Astrocyte (in vitro differentiated cells and primary cell): ENCODE results near the gene KRTAP1-3. TPM values are rescaled to one million over a fixed set of nuclear protein-coding genes. Genes with fewer than 3 reads are reported as not detected.

Experiments
- DNase-seq: peaks from one replicate; pipeline ENCODE4 v3.0.0-alpha.2; 2010; ENCODE audit warnings: low read depth
- FAIRE-seq: peaks from 2 replicates; lab custom pipeline; 2011; peaks lifted over from hg19 to GRCh38; lab: Jason Lieb, UNC
- H2AFZ ChIP-seq: 2 replicates; pipeline ENCODE4 v1.6.0; 2012; ENCODE audit warnings: low read depth, low read length, inconsistent platforms
- H3K27ac ChIP-seq: 2 replicates; pipeline ENCODE4 v1.5.1; 2011; ENCODE audit warnings: low read depth, low read length, inconsistent platforms
- H3K27me3 ChIP-seq: 2 replicates; pipeline ENCODE4 v1.6.0; 2011; ENCODE audit warnings: low read length, inconsistent platforms; ENCODE audit not compliant: insufficient read depth
- H3K36me3 ChIP-seq: 2 replicates; pipeline ENCODE4 v1.5.1; 2011; ENCODE audit warnings: low read length, inconsistent platforms; ENCODE audit not compliant: insufficient read depth
- H3K4me1 ChIP-seq: 2 replicates; pipeline ENCODE4 v1.5.1; 2011; ENCODE audit warnings: low read length, inconsistent platforms; ENCODE audit not compliant: insufficient read depth
- H3K4me2 ChIP-seq: 2 replicates; pipeline ENCODE4 v1.6.0; 2012; ENCODE audit warnings: low read length, inconsistent platforms
- H3K4me3 ChIP-seq: 2 replicates; pipeline ENCODE4 v1.5.1; 2011; ENCODE audit warnings: low read depth, mild to moderate bottlenecking, low read length, inconsistent platforms; ENCODE audit not compliant: insufficient read depth
- H3K79me2 ChIP-seq: 2 replicates; pipeline ENCODE4 v1.6.0; 2012; ENCODE audit warnings: mild to moderate bottlenecking, low read length, inconsistent platforms; ENCODE audit not compliant: insufficient read depth
- H3K9ac ChIP-seq: 2 replicates; pipeline ENCODE4 v1.6.0; 2012; ENCODE audit warnings: mild to moderate bottlenecking, low read length, inconsistent platforms
- H3K9me3 ChIP-seq: 2 replicates; pipeline ENCODE4 v1.5.1; 2012; ENCODE audit warnings: low read depth, mild to moderate bottlenecking, low read length, inconsistent platforms; ENCODE audit not compliant: insufficient read depth
- H4K20me1 ChIP-seq: 2 replicates; pipeline ENCODE4 v1.6.0; 2012; ENCODE audit warnings: low read length, inconsistent platforms; ENCODE audit not compliant: insufficient read depth
- H3K27ac Mint-ChIP-seq: one replicate; pipeline ENCODE4 v1.8.0; 2021; ENCODE audit warnings: mild to moderate bottlenecking, mixed read lengths; ENCODE audit not compliant: unreplicated experiment
- H3K27me3 Mint-ChIP-seq: one replicate; pipeline ENCODE4 v1.8.0; 2021; ENCODE audit warnings: low read depth, mixed read lengths; ENCODE audit not compliant: unreplicated experiment
- H3K36me3 Mint-ChIP-seq: one replicate; pipeline ENCODE4 v1.8.0; 2021; ENCODE audit warnings: low read depth, mixed read lengths; ENCODE audit not compliant: unreplicated experiment
- H3K4me1 Mint-ChIP-seq: one replicate; pipeline ENCODE4 v1.8.0; 2021; ENCODE audit warnings: low read depth, mixed read lengths; ENCODE audit not compliant: unreplicated experiment
- H3K4me3 Mint-ChIP-seq: one replicate; pipeline ENCODE4 v1.8.0; 2021; ENCODE audit warnings: mild to moderate bottlenecking, moderate library complexity, mixed read lengths; ENCODE audit not compliant: unreplicated experiment
- H3K9me3 Mint-ChIP-seq: one replicate; pipeline ENCODE4 v1.8.0; 2021; ENCODE audit warnings: mild to moderate bottlenecking, mixed read lengths; ENCODE audit not compliant: unreplicated experiment
- EZH2 ChIP-seq: IDR thresholded peaks from 2 replicates; pipeline ENCODE4 v1.6.1; 2012; ENCODE audit warnings: mild to moderate bottlenecking, low read length, inconsistent platforms; ENCODE audit not compliant: insufficient read depth
- total RNA-seq: library from RNA; stranded (reverse); gene quantifications from 2 replicates; pipeline ENCODE4 v1.2.1, GENCODE V29; 2021
- TF ChIP-seq, protein P1 (sequence below): IDR thresholded peaks from 2 replicates; pipeline ENCODE4 v1.5.1; 2011; ENCODE audit warnings: low read depth, mild to moderate bottlenecking, inconsistent platforms, low read length, moderate library complexity; ENCODE audit not compliant: insufficient read depth

KRTAP1-3 gene
- total RNA-seq, 1 donor from 2014 or later = not detected

DNA sequence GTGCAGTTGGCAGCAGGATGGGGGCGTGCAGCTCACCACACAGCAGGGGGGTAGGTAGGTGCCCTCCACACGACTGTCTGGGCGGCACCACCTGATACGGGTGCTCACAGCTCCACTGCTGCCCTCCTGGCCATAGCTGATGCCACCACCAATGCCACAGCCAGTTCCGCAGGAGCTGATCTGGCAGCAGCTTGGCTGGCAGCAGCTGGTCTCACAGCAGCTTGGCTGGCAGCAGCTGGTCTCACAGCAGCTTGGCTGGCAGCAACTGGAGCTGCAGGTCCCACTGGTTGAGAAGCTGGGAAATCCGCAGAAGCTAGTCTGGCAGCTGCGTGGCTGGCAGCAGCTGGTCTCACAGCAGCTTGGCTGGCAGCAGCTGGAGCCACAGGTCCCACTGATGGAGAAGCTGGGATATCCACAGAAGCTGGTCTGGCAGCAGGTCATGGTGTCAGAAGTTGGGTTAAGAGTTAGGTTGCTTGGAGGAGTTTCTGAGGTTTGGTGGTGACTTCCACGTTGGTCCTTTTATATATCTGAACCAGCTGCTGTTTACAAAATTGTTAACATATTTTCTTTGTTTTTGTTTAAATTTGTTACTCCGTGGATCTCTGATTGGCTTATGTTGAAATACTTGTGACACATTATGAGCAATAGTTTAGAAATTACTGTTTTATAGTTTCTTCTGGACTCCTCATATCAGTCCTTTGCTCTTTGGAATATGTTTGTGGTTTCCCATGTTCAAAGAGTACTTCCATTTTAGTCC, 7.8 kb downstream of the KRTAP1-3 start, which contains the start of gene KRTAP1-5:
KRTAP1-5 (minus strand) TSS at position 494 of the 757 bp plus-strand sequence; CDS start at position 441, 53 bp downstream.
- no peaks in the 10 kb centered on the region for H3K27me3 Mint-ChIP-seq
- no peaks in the 10 kb centered on the region for H3K36me3 Mint-ChIP-seq
- TF ChIP-seq EZH2 = no peak
- TF ChIP-seq, protein P1, sequence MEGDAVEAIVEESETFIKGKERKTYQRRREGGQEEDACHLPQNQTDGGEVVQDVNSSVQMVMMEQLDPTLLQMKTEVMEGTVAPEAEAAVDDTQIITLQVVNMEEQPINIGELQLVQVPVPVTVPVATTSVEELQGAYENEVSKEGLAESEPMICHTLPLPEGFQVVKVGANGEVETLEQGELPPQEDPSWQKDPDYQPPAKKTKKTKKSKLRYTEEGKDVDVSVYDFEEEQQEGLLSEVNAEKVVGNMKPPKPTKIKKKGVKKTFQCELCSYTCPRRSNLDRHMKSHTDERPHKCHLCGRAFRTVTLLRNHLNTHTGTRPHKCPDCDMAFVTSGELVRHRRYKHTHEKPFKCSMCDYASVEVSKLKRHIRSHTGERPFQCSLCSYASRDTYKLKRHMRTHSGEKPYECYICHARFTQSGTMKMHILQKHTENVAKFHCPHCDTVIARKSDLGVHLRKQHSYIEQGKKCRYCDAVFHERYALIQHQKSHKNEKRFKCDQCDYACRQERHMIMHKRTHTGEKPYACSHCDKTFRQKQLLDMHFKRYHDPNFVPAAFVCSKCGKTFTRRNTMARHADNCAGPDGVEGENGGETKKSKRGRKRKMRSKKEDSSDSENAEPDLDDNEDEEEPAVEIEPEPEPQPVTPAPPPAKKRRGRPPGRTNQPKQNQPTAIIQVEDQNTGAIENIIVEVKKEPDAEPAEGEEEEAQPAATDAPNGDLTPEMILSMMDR = no peak
- H3K4me1 ChIP-seq = peaks cover 5% of the 10 kb centered on the region
- H3K27me3 ChIP-seq = no peaks in the 10 kb centered on the region
- no peaks in the 10 kb centered on the region for H4K20me1 ChIP-seq
- no peak within 1 kb of the TSS for H2AFZ ChIP-seq
- no peaks in the 10 kb centered on the region for H3K9me3 Mint-ChIP-seq
- H3K9ac ChIP-seq = no peak within 1 kb of the TSS
- peak; percentile 74 for DNase-seq
- no peaks in the 10 kb centered on the region for H3K36me3 ChIP-seq
- H3K79me2 ChIP-seq = no peaks in the 10 kb centered on the region
- no peak within 1 kb of the TSS for H3K27ac Mint-ChIP-seq
- H3K27ac ChIP-seq = no peak within 1 kb of the TSS
- no peak within 1 kb of the TSS for H3K4me3 Mint-ChIP-seq
- H3K4me1 Mint-ChIP-seq = peaks cover 1% of the 10 kb centered on the region
- no peaks in the 10 kb centered on the region for H3K9me3 ChIP-seq
- H3K4me2 ChIP-seq = no peak within 1 kb of the TSS
- H3K4me3 ChIP-seq = no peak within 1 kb of the TSS
- peak; percentile 88 for FAIRE-seq

DNA sequence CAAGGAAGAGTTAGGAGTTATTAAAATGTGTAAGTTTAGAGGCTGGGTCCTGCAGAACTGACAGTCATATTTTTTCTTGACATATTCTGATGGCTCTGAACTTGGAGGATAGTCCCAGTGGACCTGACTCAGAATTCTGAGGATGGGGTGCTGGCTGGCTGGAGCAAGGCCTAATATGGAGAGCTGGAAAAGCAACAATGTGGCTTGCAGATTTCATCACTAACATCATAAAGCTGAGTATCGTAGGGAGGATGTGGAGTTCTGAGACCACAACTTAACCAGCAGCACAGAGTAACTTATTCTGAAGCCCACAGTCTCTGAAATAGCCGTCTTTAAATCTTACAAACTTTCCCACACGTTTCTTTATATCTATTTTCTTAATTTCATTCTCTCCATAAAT, 10.0 kb downstream of the KRTAP1-3 start:
- H4K20me1 ChIP-seq = no peaks in the 10 kb centered on the region
- H3K4me3 Mint-ChIP-seq = no peak overlapping the region
- no peaks in the 10 kb centered on the region for H3K9me3 ChIP-seq
- no peak overlapping the region for H3K27ac ChIP-seq
- no peak overlapping the region for H3K9ac ChIP-seq
- no peak overlapping the region for H3K4me3 ChIP-seq
- DNase-seq (no peak), FAIRE-seq (no peak)
- no peaks in the 10 kb centered on the region for H3K27me3 ChIP-seq
- no peaks in the 10 kb centered on the region for H3K9me3 Mint-ChIP-seq
- no peaks in the 10 kb centered on the region for H3K79me2 ChIP-seq
- H2AFZ ChIP-seq = no peak overlapping the region
- H3K4me2 ChIP-seq = no peak overlapping the region
- no peak overlapping the region for H3K27ac Mint-ChIP-seq
- no peaks in the 10 kb centered on the region for H3K36me3 ChIP-seq
- TF ChIP-seq, protein P1 = no peak
- no peak for TF ChIP-seq EZH2
- no peaks in the 10 kb centered on the region for H3K27me3 Mint-ChIP-seq
- peaks cover 1% of the 10 kb centered on the region for H3K4me1 Mint-ChIP-seq
- H3K36me3 Mint-ChIP-seq = no peaks in the 10 kb centered on the region
- H3K4me1 ChIP-seq = peaks cover 5% of the 10 kb centered on the region

DNA sequence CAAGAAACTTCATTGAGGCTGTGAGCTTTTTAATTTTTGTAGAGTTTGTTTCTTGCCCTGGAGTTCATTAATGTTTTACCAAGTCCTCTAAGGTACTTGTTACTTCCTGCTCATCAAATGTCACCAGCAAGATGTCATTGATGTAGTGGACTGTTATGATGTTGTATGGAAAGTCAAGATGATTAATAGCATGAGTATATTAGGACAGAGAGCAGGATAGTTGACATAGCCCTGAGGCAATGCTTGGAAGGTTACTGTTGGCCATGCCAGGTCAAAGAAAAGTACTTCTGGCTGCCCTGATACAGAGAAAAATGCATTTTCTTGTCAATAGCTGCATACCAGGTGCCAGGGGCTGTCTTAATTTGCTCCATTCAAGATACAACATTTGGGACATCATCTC, 14.3 kb downstream of the KRTAP1-3 start:
- Histone ChIP-seq H3K79me2 (no peaks in the 10 kb centered on the region), H3K36me3 (no peaks in the 10 kb centered on the region), H3K4me2 (no peak overlapping the region), H3K9me3 (no peaks in the 10 kb centered on the region), H3K27ac (no peak overlapping the region), H3K4me1 (no peaks in the 10 kb centered on the region), H3K27me3 (no peaks in the 10 kb centered on the region), H4K20me1 (no peaks in the 10 kb centered on the region), H2AFZ (no peak overlapping the region), H3K9ac (no peak overlapping the region), H3K4me3 (no peak overlapping the region)
- no peaks in the 10 kb centered on the region for H3K9me3 Mint-ChIP-seq
- no peak overlapping the region for H3K4me3 Mint-ChIP-seq
- DNase-seq (no peak), FAIRE-seq (no peak)
- H3K27me3 Mint-ChIP-seq = no peaks in the 10 kb centered on the region
- peaks cover 1% of the 10 kb centered on the region for H3K4me1 Mint-ChIP-seq
- TF ChIP-seq, protein P1 = no peak
- no peak for TF ChIP-seq EZH2
- H3K36me3 Mint-ChIP-seq = no peaks in the 10 kb centered on the region
- H3K27ac Mint-ChIP-seq = no peak overlapping the region
